ENCODE measurements around the gene TMEM132A. TPM values are rescaled to one million over a fixed set of nuclear protein-coding genes. Genes with fewer than 3 reads are reported as not detected.

The TMEM132A gene
- total RNA-seq, 3 donors from 2014 or later: 3.9 to 11.8 (median 8.5) TPM

GRCh38 chr11:60879104-60879503 lies 45.2 kb upstream of the TMEM132A start:
- Histone ChIP-seq H3K36me3 (ENCODE audit: low read depth) (no peaks in the 10 kb centered on the region), H3K4me1 (ENCODE audit: low read depth) (no peaks in the 10 kb centered on the region), H3K9me3 (no peaks in the 10 kb centered on the region), H3K4me3 (no peak overlapping the region)
- TF ChIP-seq, protein P1, sequence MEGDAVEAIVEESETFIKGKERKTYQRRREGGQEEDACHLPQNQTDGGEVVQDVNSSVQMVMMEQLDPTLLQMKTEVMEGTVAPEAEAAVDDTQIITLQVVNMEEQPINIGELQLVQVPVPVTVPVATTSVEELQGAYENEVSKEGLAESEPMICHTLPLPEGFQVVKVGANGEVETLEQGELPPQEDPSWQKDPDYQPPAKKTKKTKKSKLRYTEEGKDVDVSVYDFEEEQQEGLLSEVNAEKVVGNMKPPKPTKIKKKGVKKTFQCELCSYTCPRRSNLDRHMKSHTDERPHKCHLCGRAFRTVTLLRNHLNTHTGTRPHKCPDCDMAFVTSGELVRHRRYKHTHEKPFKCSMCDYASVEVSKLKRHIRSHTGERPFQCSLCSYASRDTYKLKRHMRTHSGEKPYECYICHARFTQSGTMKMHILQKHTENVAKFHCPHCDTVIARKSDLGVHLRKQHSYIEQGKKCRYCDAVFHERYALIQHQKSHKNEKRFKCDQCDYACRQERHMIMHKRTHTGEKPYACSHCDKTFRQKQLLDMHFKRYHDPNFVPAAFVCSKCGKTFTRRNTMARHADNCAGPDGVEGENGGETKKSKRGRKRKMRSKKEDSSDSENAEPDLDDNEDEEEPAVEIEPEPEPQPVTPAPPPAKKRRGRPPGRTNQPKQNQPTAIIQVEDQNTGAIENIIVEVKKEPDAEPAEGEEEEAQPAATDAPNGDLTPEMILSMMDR (IDR thresholded peaks at IDR 0.05): no peak
- ATAC-seq (no peak), DNase-seq (no peak)
- intact Hi-C loops (cut with DNase I, micrococcal nuclease): no loop called here

DNA sequence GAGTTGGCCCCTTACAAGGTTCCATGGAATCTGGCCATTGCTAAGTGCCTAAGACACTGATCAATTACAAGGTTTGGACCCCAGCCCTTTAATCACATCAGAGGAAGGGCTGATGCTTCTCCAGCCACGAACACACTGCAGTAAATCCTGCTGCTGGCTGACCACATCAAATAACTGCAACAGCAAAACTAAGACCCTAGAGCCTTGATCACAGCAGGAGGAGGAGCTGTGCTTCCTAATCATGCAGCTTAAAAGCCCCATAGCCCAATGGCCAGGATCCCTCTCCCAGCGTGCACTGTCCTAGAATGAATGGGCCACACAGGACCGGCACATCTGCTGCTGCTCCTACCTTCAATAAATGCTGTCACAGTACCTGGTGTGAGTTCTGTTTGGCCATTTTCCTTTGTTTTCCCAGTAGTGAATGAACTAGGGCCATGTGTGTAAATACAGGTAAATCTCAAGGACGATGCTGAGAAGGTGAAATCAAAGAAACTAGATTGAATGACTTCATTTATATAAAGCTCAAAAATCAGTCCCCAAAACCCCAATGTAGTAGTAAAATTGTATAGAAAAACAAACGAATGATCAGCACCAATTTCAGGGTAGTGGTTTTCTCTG lies 44.2 kb upstream of the TMEM132A start:
- Histone ChIP-seq H3K36me3 (ENCODE audit: low read depth) (no peaks in the 10 kb centered on the region), H3K9me3 (no peaks in the 10 kb centered on the region), H3K4me3 (no peak overlapping the region), H3K4me1 (ENCODE audit: low read depth) (no peaks in the 10 kb centered on the region)
- TF ChIP-seq, protein P1 (IDR thresholded peaks at IDR 0.05): no peak
- ATAC-seq (no peak), DNase-seq (no peak)
- intact Hi-C loops (cut with DNase I, micrococcal nuclease): no loop called here

DNA sequence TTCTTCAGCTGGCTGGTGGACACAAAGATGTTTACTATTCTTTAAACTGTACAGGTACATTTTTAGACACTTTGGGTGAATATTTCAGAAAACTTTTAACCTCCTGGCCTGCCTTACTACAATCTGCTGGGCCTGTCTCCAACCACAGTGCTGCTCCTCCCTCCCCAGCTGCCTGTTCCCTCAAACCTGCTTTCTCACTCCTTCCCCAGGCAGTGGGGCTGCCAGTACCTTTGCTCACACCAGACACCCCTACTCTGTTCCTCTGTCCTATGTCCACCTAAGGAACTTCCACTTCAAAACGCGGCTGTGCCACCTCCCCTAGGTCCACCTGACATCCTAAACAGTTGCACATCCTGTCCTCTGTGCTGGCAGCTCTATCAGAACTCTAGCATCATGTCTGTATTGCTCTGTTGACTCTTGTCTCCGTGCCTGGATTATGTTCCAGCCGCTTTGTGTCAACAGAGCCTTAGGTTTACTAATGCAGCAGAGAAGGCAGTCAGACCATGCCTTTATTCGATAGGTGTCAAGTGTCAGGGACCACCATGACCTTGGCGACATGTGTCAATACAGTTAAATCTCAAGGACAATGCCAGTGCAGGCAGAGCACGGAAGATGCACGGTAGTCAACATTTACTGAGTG lies 43.5 kb upstream of the TMEM132A start:
- TF ChIP-seq, protein P1 (IDR thresholded peaks at IDR 0.05): no peak
- Histone ChIP-seq H3K4me1 (ENCODE audit: low read depth) (no peaks in the 10 kb centered on the region), H3K36me3 (ENCODE audit: low read depth) (no peaks in the 10 kb centered on the region), H3K4me3 (no peak overlapping the region), H3K9me3 (no peaks in the 10 kb centered on the region)
- DNase-seq (peak in 1 of 3 donors; percentile 7), ATAC-seq (no peak)
- intact Hi-C loops (cut with DNase I, micrococcal nuclease): no loop called here

DNA sequence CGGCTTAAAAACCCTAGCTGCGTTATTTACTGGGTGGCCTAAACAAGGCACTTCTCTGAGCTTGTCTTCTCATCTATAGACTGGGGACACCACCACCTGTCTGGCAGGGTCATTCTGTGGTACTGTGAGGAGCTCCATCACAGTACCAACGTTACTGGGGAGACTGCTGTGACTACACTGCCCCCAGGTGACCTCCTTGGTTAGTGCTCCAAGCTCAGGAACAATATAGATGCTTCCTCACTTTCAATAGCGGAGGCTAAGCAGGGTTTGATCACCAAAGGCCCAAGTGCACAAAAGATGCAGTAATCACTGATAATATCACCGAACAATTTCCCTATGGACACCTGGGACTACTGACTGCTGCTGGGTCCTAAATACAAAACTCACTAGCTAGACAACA lies 36.7 kb upstream of the TMEM132A start:
- ATAC-seq (peak; percentile 91), DNase-seq (peak in 2 of 3 donors; percentile 67 to 81)
- TF ChIP-seq, protein P1 (IDR thresholded peaks at IDR 0.05): peak; percentile 19
- intact Hi-C loops (cut with DNase I, micrococcal nuclease): loop anchor here in 1 of 2 donors (5.0 kb wide), 1 partner anchor 55 kb away; no protein-coding TSS in a partner anchor
- H3K4me1 ChIP-seq (ENCODE audit: low read depth): no peaks in the 10 kb centered on the region
- H3K4me3 ChIP-seq: no peak overlapping the region
- no peaks in the 10 kb centered on the region for H3K9me3 ChIP-seq
- no peaks in the 10 kb centered on the region for H3K36me3 ChIP-seq (ENCODE audit: low read depth)

DNA sequence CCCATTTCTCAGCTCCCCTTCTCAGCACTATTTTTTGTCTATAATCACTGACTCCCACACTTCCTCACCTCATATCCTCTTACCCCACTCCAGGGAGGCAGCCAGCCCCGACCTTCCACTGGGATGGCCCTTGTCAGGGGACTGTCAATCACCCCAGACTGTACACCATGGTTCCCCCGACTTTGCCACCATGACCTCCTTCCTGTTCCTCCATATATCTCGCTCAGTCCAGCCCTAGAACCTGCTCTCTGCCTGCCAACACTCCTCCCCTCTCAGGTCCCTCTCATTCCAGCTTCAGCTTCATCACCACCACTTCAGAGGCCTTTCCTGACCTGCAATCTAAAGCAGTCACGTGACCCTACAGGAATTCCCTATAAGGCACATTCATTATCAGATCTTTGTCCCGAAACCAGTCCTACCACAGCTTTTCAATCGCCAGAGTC lies 34.4 kb upstream of the TMEM132A start:
- H3K4me1 ChIP-seq (ENCODE audit: low read depth): no peaks in the 10 kb centered on the region
- ATAC-seq (peak; percentile 44), DNase-seq (no peak)
- H3K4me3 ChIP-seq: no peak overlapping the region
- intact Hi-C loops (cut with DNase I, micrococcal nuclease): loop anchor here in 1 of 2 donors (5.0 kb wide), 1 partner anchor 58 kb away; no protein-coding TSS in a partner anchor
- H3K9me3 ChIP-seq: no peaks in the 10 kb centered on the region
- TF ChIP-seq, protein P1 (IDR thresholded peaks at IDR 0.05): no peak
- no peaks in the 10 kb centered on the region for H3K36me3 ChIP-seq (ENCODE audit: low read depth)
